Neural cell (in vitro differentiated cells): Measurements from ENCODE around the gene CCND3. TPM values are rescaled to one million over a fixed set of nuclear protein-coding genes. Genes with fewer than 3 reads are reported as not detected.
"Not testable (repeated sequence)": the region's sequence is repeated elsewhere in the genome, so short reads cannot be mapped to it uniquely, and the experiment has no call there.

Experiments used
- H2AFZ ChIP-seq: fragments of 200-600, 300-800 bp; sonication (generic), shearing (Covaris generic); 2 replicates; pipeline ENCODE4 v1.6.0; 2014; ENCODE audit warnings: low read depth, mild to moderate bottlenecking, antibody characterized with exemption, low read length, moderate library complexity
- H3F3A ChIP-seq: fragments of 200-600 bp; shearing (Covaris generic); 2 replicates; pipeline ENCODE4 v1.6.1; 2016; ENCODE audit warnings: mild to moderate bottlenecking, moderate library complexity, mixed read lengths, antibody characterized with exemption, low read length; ENCODE audit not compliant: insufficient read depth, poor library complexity, severe bottlenecking
- H3K27ac ChIP-seq: fragments of 200-600, 300-800 bp; sonication (generic), shearing (Covaris generic); 2 replicates; pipeline ENCODE4 v1.5.1; 2014; ENCODE audit warnings: mild to moderate bottlenecking, low read length, moderate library complexity
- H3K27me3 ChIP-seq: fragments of 300-800, 200-600 bp; sonication (generic), shearing (Covaris generic); 2 replicates; pipeline ENCODE4 v1.6.0; 2014; ENCODE audit warnings: mild to moderate bottlenecking, low read depth, low read length, moderate library complexity; ENCODE audit not compliant: insufficient read depth
- H3K36me3 ChIP-seq: fragments of 300-800, 200-600 bp; sonication (generic), shearing (Covaris generic); 2 replicates; pipeline ENCODE4 v1.5.1; 2014; ENCODE audit warnings: mild to moderate bottlenecking, antibody characterized with exemption, low read length, moderate library complexity; ENCODE audit not compliant: insufficient read depth
- H3K4me2 ChIP-seq: fragments of 300-800, 200-600 bp; sonication (generic), shearing (Covaris generic); 2 replicates; pipeline ENCODE4 v1.6.0; 2014; ENCODE audit warnings: mild to moderate bottlenecking, low read length
- H3K4me3 ChIP-seq: fragments of 300-800, 200-600 bp; sonication (generic), shearing (Covaris generic); 2 replicates; pipeline ENCODE4 v1.5.1; 2014; ENCODE audit warnings: mild to moderate bottlenecking, low read length, moderate library complexity
- H3K79me2 ChIP-seq: fragments of 200-600 bp; shearing (Covaris generic); replicated peaks from 2 replicates; pipeline ENCODE4 v1.6.0; 2014; ENCODE audit warnings: mild to moderate bottlenecking, low read length, moderate library complexity; ENCODE audit not compliant: insufficient read depth
- H3K9ac ChIP-seq: fragments of 300-800, 200-600 bp; sonication (generic), shearing (Covaris generic); 2 replicates; pipeline ENCODE4 v1.6.1; 2016; ENCODE audit warnings: mild to moderate bottlenecking, low read length, mixed read lengths
- H3K9me2 ChIP-seq: fragments of 200-600 bp; shearing (Covaris generic); 2 replicates; pipeline ENCODE4 v1.6.1; 2016; ENCODE audit warnings: mild to moderate bottlenecking, low read length, mixed read lengths; ENCODE audit not compliant: insufficient read depth
- H3K9me3 ChIP-seq: fragments of 200-600, 300-800 bp; sonication (generic), shearing (Covaris generic); 2 replicates; pipeline ENCODE4 v1.6.1; 2016; ENCODE audit warnings: mild to moderate bottlenecking, mixed run types, low read length, moderate library complexity, mixed read lengths
- H4K20me1 ChIP-seq: fragments of 200-600 bp; shearing (Covaris generic); 2 replicates; pipeline ENCODE4 v1.6.1; 2016; ENCODE audit warnings: mild to moderate bottlenecking, mixed run types; ENCODE audit not compliant: insufficient read depth
- CTCF ChIP-seq: fragments of 450-650 bp; IDR thresholded peaks from 2 replicates; pipeline ENCODE4 v1.5.1; 2014; ENCODE audit warnings: antibody characterized with exemption, mild to moderate bottlenecking, moderate library complexity; ENCODE audit not compliant: poor library complexity, severe bottlenecking
- EP300 ChIP-seq: fragments of 450-650 bp; conservative IDR thresholded peaks from 2 replicates; pipeline ENCODE4 v1.6.1; 2014; ENCODE audit warnings: antibody characterized with exemption, mild to moderate bottlenecking, moderate library complexity; ENCODE audit not compliant: poor library complexity, severe bottlenecking
- EZH2 ChIP-seq: fragments of 200-600, 300-800 bp; shearing (Covaris generic), sonication (generic); IDR thresholded peaks from 2 replicates; pipeline ENCODE4 v1.6.1; 2014; ENCODE audit warnings: antibody characterized with exemption, low read length, borderline replicate concordance, mild to moderate bottlenecking; ENCODE audit not compliant: insufficient read depth, poor library complexity, severe bottlenecking
- MXI1 ChIP-seq: fragments of 450-650 bp; conservative IDR thresholded peaks from 2 replicates; pipeline ENCODE4 v1.6.1; 2014; ENCODE audit warnings: antibody characterized with exemption, mild to moderate bottlenecking; ENCODE audit not compliant: poor library complexity, severe bottlenecking
- POLR2AphosphoS5 ChIP-seq: IDR thresholded peaks from 2 replicates; pipeline ENCODE4 v1.6.1; 2012
- RAD21 ChIP-seq: fragments of 450-650 bp; conservative IDR thresholded peaks from 2 replicates; pipeline ENCODE4 v1.6.1; 2014; ENCODE audit warnings: antibody characterized with exemption, mild to moderate bottlenecking, moderate library complexity
- REST ChIP-seq: IDR thresholded peaks from 2 replicates; pipeline ENCODE4 v1.6.1; 2012; ENCODE audit warnings: borderline replicate concordance
- TAF1 ChIP-seq: IDR thresholded peaks from 2 replicates; pipeline ENCODE4 v1.6.1; 2012; ENCODE audit warnings: low read depth
- polyA plus RNA-seq: library from polyadenylated mRNA; depleted of rRNA; stranded (reverse); fragments of >200 nt; gene quantifications from 2 replicates; pipeline ENCODE4 v1.2.3, GENCODE V29; 2014

Gene CCND3
- polyA plus RNA-seq, 1 donor from 2014 or later = 15.7 TPM

DNA sequence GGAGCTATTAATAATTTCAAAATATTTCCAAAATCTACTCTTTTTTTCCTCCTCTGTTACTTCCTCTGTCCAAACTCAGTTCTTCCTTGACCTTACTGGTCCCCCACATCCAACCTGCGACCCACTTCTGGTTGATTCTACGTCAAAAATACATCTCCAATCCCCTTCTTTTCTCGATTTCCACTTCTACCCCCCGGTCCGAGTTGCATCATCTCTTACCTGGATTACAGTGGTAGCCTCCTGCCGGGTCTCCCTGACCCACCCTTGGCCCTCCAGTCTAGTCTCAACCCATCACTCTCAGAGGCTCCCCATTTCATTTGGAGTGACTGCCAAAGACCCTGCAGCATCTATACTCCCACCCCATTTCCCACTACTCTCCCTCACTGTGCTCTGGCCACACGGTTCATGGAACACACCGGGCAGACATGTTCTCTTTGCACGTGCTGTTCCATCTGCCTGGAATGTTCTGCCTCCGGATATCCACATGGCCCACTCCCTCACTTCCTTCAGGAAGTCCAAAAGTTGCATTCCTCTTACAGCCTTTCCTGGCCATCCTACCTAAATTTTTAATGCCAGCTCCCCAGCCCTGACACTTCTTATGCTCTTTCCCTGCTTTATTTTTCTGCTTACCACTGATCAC, 6.1 kb upstream of the CCND3 start:
- Histone ChIP-seq H3K27ac (no peak overlapping the region), H2AFZ (no peak overlapping the region)
- TF ChIP-seq EZH2 (no peak), TAF1 (no peak)

GRCh38 chr6:41943456-41943855, 1.8 kb upstream of the CCND3 start:
- Histone ChIP-seq H3K4me2 (no peak overlapping the region), H3F3A (no peaks in the 10 kb centered on the region), H3K27me3 (no peaks in the 10 kb centered on the region), H3K9ac (no peak overlapping the region), H3K4me3 (no peak overlapping the region), H3K9me2 (no peaks in the 10 kb centered on the region), H2AFZ (no peak overlapping the region), H3K27ac (no peak overlapping the region), H4K20me1 (no peaks in the 10 kb centered on the region), H3K9me3 (no peaks in the 10 kb centered on the region), H3K36me3 (no peaks in the 10 kb centered on the region), H3K79me2 (no peaks in the 10 kb centered on the region)
- TF ChIP-seq CTCF (no peak), EZH2 (no peak), TAF1 (no peak)

More for the DNA sequence above, 6.1 kb upstream of the CCND3 start:
- Histone ChIP-seq H3K4me3 (no peak overlapping the region), H3K9me2 (no peaks in the 10 kb centered on the region), H3K79me2 (no peaks in the 10 kb centered on the region), H4K20me1 (no peaks in the 10 kb centered on the region), H3K9ac (no peak overlapping the region), H3K27me3 (no peaks in the 10 kb centered on the region), H3K9me3 (no peaks in the 10 kb centered on the region), H3K36me3 (no peaks in the 10 kb centered on the region), H3F3A (no peaks in the 10 kb centered on the region), H3K4me2 (no peak overlapping the region)

GRCh38 chr6:41942882-41943281, 1.3 kb upstream of the CCND3 start:
- not testable (repeated sequence) for H3K9me2 ChIP-seq, H3K27ac ChIP-seq, H3K4me3 ChIP-seq, H3K9ac ChIP-seq, H3F3A ChIP-seq, H3K4me2 ChIP-seq, H3K27me3 ChIP-seq, H4K20me1 ChIP-seq, H3K36me3 ChIP-seq, H3K79me2 ChIP-seq, H2AFZ ChIP-seq, H3K9me3 ChIP-seq

DNA sequence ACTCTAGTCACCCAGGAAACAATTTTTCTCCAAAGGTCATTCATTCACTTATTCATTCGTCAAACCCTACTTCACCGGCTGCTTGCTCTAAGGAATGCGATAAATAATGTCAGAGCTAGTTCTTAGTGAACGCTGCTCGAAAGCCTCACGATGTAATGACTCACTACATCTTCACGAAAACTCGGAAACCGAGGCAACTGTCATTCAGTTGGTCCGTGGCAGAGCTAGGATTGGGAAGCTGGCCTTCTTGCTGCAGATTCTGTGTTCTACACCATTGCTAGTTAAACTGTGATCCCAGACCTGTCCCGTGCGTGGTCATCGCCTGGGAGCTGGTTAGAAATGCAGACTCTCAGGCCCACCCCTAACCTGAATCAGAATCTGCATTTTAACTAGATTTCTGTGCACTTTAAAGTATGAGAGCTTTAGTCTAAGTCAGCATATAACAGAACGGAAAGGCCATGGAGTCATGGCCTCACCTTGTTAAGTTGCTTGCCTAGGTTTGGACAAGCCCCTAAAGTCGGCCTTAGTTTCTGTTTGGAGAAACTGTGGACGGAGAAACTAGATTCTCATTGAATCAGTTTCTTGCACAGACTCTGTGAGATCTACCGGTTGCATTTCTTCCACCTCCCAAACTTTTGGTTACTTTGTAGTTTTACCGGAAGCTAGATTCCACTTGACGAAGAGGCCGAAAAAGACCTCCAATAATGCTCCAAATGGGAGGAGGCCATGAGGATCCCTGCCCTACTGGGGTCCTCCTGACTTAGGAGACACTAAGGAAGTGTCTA, 651 bp upstream of the CCND3 start:
- no peaks in the 10 kb centered on the region for H3F3A ChIP-seq
- H3K27ac ChIP-seq = no peak overlapping the region
- TF ChIP-seq EP300 (no peak), REST (no peak), EZH2 (no peak), MXI1 (no peak), RAD21 (no peak), TAF1 (no peak), CTCF (no peak), POLR2AphosphoS5 (no peak)

More for the DNA sequence above, 651 bp upstream of the CCND3 start:
- no peaks in the 10 kb centered on the region for H4K20me1 ChIP-seq
- no peaks in the 10 kb centered on the region for H3K27me3 ChIP-seq
- H2AFZ ChIP-seq = peak overlapping the region; percentile 53
- no peaks in the 10 kb centered on the region for H3K9me3 ChIP-seq
- no peaks in the 10 kb centered on the region for H3K36me3 ChIP-seq
- peak overlapping the region; percentile 46 for H3K4me2 ChIP-seq
- H3K4me3 ChIP-seq = peak overlapping the region; percentile 80
- H3K9me2 ChIP-seq = no peaks in the 10 kb centered on the region
- H3K79me2 ChIP-seq = no peaks in the 10 kb centered on the region
- peak overlapping the region; percentile 70 for H3K9ac ChIP-seq
